T-helper 17 cell (primary cell): ENCODE data around the gene GAL. TPM values are rescaled to one million over a fixed set of nuclear protein-coding genes. Genes with fewer than 3 reads are reported as not detected.
A peak's percentile ranks its signal among the peaks of the same experiment; 100 is the strongest.
"Not testable (repeated sequence)": the region's sequence is repeated elsewhere in the genome, so short reads cannot be mapped to it uniquely, and the experiment has no call there.

ENCODE experiments used
- ATAC-seq: fragments of 150-1000 bp; cut with Tn5 transposase; 2 replicates; pipeline ENCODE4 v1.10.0; 2021; ENCODE audit warnings: mild to moderate bottlenecking, moderate library complexity
- DNase-seq, 3 donors: peaks; one replicate each; pipeline versions ENCODE4 v3.0.0 to v3.0.0-alpha.2; 2020 to 2021
- H3K9me3 ChIP-seq: one replicate; pipeline ENCODE4 v1.7.0; 2013; ENCODE audit warnings: low read length, mild to moderate bottlenecking; ENCODE audit not compliant: control insufficient read depth, poor library complexity, severe bottlenecking
- H3K27ac Mint-ChIP-seq: one replicate; pipeline ENCODE4 v1.8.0; 2022; ENCODE audit warnings: mild to moderate bottlenecking, moderate library complexity, mixed read lengths
- H3K27me3 Mint-ChIP-seq: one replicate; pipeline ENCODE4 v1.8.0; 2022; ENCODE audit warnings: mixed read lengths
- H3K36me3 Mint-ChIP-seq: one replicate; pipeline ENCODE4 v1.8.0; 2022; ENCODE audit warnings: low read depth, mixed read lengths
- H3K4me1 Mint-ChIP-seq: one replicate; pipeline ENCODE4 v1.8.0; 2022; ENCODE audit warnings: mild to moderate bottlenecking, mixed read lengths
- H3K4me3 Mint-ChIP-seq: one replicate; pipeline ENCODE4 v1.8.0; 2022; ENCODE audit warnings: mild to moderate bottlenecking, moderate library complexity, mixed read lengths
- total RNA-seq, 4 donors: library from RNA in 2 of 4; stranded (reverse) in 2 of 4; gene quantifications; one replicate each; pipeline ENCODE4 v1.2.3 and lab custom pipeline; 2022 to 2026

Gene GAL, protein sequence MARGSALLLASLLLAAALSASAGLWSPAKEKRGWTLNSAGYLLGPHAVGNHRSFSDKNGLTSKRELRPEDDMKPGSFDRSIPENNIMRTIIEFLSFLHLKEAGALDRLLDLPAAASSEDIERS
- total RNA-seq (not detected), total RNA-seq (lab: John Stamatoyannopoulos, UW) (0 reads per million in 2 donors)

GRCh38 chr11:68684385-68685356, at the start of gene GAL:
Gene GAL, plus strand, starts transcription at chr11:68684544. Its CDS starts 380 bp downstream, at chr11:68684924.
- Mint-ChIP-seq H3K4me1 (peaks cover 13% of the 10 kb centered on the region), H3K27me3 (peaks cover 44% of the 10 kb centered on the region), H3K27ac (no peak within 1 kb of the TSS), H3K36me3 (peaks cover 8% of the 10 kb centered on the region), H3K4me3 (peak within 1 kb of the TSS; percentile 47)
- no peaks in the 10 kb centered on the region for H3K9me3 ChIP-seq
- DNase-seq: no peak
- ATAC-seq: no peak

- peaks cover 55% of the 10 kb centered on the region for H3K27me3 Mint-ChIP-seq
- not testable (repeated sequence) for H3K27ac Mint-ChIP-seq, H3K4me3 Mint-ChIP-seq, ATAC-seq, H3K9me3 ChIP-seq, DNase-seq
- H3K36me3 Mint-ChIP-seq: peaks cover 15% of the 10 kb centered on the region
- H3K4me1 Mint-ChIP-seq: peaks cover 10% of the 10 kb centered on the region
Observed at GRCh38 chr11:68634606-68635005, 49.7 kb upstream of the GAL start.

DNA sequence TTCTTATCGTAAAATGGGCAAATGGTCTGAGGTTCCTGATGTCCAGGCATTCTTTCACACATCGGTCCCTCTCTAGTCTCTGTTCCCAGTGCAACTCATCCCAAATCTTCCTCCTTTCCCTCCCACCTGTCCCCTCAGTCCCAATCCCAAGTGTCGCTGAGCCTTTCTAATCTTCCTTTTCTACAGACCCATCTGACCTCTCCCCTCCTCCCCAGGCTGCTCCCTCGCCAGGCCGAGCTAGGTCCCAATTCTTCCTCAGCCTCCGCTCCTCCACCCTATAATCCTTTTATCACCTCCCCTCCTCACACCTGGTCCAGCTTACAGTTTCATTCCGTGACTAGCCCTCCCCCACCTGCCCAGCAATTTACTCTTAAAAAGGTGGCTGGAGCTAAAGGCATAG, 49.2 kb upstream of the GAL start:
- not testable (repeated sequence) for H3K27ac Mint-ChIP-seq, H3K4me3 Mint-ChIP-seq, ATAC-seq, DNase-seq, H3K9me3 ChIP-seq
- Mint-ChIP-seq H3K4me1 (peaks cover 10% of the 10 kb centered on the region), H3K36me3 (peaks cover 15% of the 10 kb centered on the region), H3K27me3 (peaks cover 57% of the 10 kb centered on the region)

DNA sequence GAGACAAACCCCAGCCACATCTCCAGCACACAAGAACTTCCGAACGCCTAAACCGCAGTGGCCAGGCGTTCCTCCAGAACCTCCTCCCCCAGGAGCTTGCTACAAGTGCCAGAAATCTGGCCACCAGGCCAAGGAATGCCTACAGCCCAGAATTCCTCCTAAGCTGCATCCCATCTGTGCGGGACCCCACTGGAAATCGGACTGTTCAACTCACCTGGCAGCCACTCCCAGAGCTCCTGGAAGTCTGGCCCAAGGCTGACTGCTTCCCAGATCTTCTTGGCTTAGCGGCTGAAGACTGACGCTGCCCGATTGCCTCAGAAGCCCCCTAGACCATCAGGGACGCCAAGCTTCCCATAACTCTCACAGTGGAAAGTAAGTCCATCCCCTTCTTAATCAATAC, 48.5 kb upstream of the GAL start:
- not testable (repeated sequence) for H3K27ac Mint-ChIP-seq, H3K4me3 Mint-ChIP-seq, DNase-seq, H3K9me3 ChIP-seq, ATAC-seq
- H3K27me3 Mint-ChIP-seq: peaks cover 60% of the 10 kb centered on the region
- peaks cover 15% of the 10 kb centered on the region for H3K36me3 Mint-ChIP-seq
- H3K4me1 Mint-ChIP-seq: peaks cover 10% of the 10 kb centered on the region

- H3K36me3 Mint-ChIP-seq: peaks cover 15% of the 10 kb centered on the region
- not testable (repeated sequence) for H3K4me3 Mint-ChIP-seq, H3K27ac Mint-ChIP-seq, H3K9me3 ChIP-seq, ATAC-seq, DNase-seq
- peaks cover 59% of the 10 kb centered on the region for H3K27me3 Mint-ChIP-seq
- H3K4me1 Mint-ChIP-seq: peaks cover 10% of the 10 kb centered on the region
Observed at GRCh38 chr11:68639322-68639721, 45.0 kb upstream of the GAL start.

DNA sequence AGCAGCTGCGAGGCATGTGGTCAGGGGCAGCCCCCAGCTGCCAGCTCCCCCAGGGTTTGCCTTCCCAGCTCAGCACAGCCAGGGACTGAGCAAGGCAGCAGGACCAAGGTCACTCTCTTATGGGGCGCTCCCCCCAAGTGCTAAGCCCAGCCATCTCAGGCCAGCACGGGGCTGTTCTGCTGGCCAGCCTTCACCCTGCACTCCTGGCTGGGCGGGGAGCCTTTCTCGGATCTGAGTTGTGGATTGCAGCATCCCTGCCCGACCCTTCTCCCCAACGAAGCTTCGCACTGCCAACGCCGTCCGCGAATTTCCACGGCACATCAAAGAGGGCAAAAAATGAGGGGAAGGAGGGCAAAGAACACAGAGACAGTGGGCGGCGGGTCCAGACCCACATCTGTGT, 42.5 kb upstream of the GAL start:
- peaks cover 4% of the 10 kb centered on the region for H3K4me1 Mint-ChIP-seq
- no peak overlapping the region for H3K4me3 Mint-ChIP-seq
- ATAC-seq: no peak
- peaks cover 8% of the 10 kb centered on the region for H3K36me3 Mint-ChIP-seq
- H3K27me3 Mint-ChIP-seq: peaks cover 33% of the 10 kb centered on the region
- H3K9me3 ChIP-seq: no peaks in the 10 kb centered on the region
- no peak overlapping the region for H3K27ac Mint-ChIP-seq
- DNase-seq: no peak

GRCh38 chr11:68643585-68643984, 40.8 kb upstream of the GAL start:
- H3K36me3 Mint-ChIP-seq: peaks cover under 1% of the 10 kb centered on the region
- H3K4me1 Mint-ChIP-seq: no peaks in the 10 kb centered on the region
- H3K27me3 Mint-ChIP-seq: peaks cover 19% of the 10 kb centered on the region
- H3K4me3 Mint-ChIP-seq: no peak overlapping the region
- DNase-seq (no peak), ATAC-seq (no peak)
- no peak overlapping the region for H3K27ac Mint-ChIP-seq
- H3K9me3 ChIP-seq: no peaks in the 10 kb centered on the region

GRCh38 chr11:68646832-68647231, 37.5 kb upstream of the GAL start:
- Mint-ChIP-seq H3K27me3 (peaks cover under 1% of the 10 kb centered on the region), H3K4me3 (no peak overlapping the region), H3K4me1 (no peaks in the 10 kb centered on the region), H3K27ac (no peak overlapping the region), H3K36me3 (no peaks in the 10 kb centered on the region)
- H3K9me3 ChIP-seq: no peaks in the 10 kb centered on the region
- no peak for DNase-seq
- no peak for ATAC-seq

- ATAC-seq (no peak), DNase-seq (no peak)
- no peak overlapping the region for H3K4me3 Mint-ChIP-seq
- H3K36me3 Mint-ChIP-seq: no peaks in the 10 kb centered on the region
- peaks cover 12% of the 10 kb centered on the region for H3K27me3 Mint-ChIP-seq
- H3K4me1 Mint-ChIP-seq: no peaks in the 10 kb centered on the region
- H3K9me3 ChIP-seq: no peaks in the 10 kb centered on the region
- no peak overlapping the region for H3K27ac Mint-ChIP-seq
Observed at GRCh38 chr11:68649851-68650555, 34.3 kb upstream of the GAL start.

- H3K9me3 ChIP-seq: no peaks in the 10 kb centered on the region
- peaks cover 20% of the 10 kb centered on the region for H3K27me3 Mint-ChIP-seq
- no peaks in the 10 kb centered on the region for H3K4me1 Mint-ChIP-seq
- H3K27ac Mint-ChIP-seq: no peak overlapping the region
- no peaks in the 10 kb centered on the region for H3K36me3 Mint-ChIP-seq
- DNase-seq: no peak
- no peak for ATAC-seq
- no peak overlapping the region for H3K4me3 Mint-ChIP-seq
Observed at GRCh38 chr11:68650801-68651200, 33.5 kb upstream of the GAL start.

- no peaks in the 10 kb centered on the region for H3K9me3 ChIP-seq
- Mint-ChIP-seq H3K27me3 (peaks cover 26% of the 10 kb centered on the region), H3K4me1 (no peaks in the 10 kb centered on the region), H3K36me3 (no peaks in the 10 kb centered on the region), H3K27ac (no peak overlapping the region), H3K4me3 (no peak overlapping the region)
- DNase-seq (no peak), ATAC-seq (no peak)
Observed at GRCh38 chr11:68651208-68651984, 32.9 kb upstream of the GAL start.

GRCh38 chr11:68651985-68652682, 32.2 kb upstream of the GAL start:
- no peak overlapping the region for H3K27ac Mint-ChIP-seq
- peaks cover 34% of the 10 kb centered on the region for H3K27me3 Mint-ChIP-seq
- no peak overlapping the region for H3K4me3 Mint-ChIP-seq
- DNase-seq (no peak), ATAC-seq (no peak)
- no peaks in the 10 kb centered on the region for H3K4me1 Mint-ChIP-seq
- H3K36me3 Mint-ChIP-seq: no peaks in the 10 kb centered on the region
- H3K9me3 ChIP-seq: no peaks in the 10 kb centered on the region
